Body of pancreas (tissue), 4 donors: ENCODE data around the gene ARL6. TPM values are rescaled to one million over a fixed set of nuclear protein-coding genes. Genes with fewer than 3 reads are reported as not detected.

Experiments used
- ATAC-seq: fragments of 150-250 bp; one replicate; pipeline ENCODE4 v1.9.1; 2016
- DNase-seq, 4 donors: peaks; one replicate each; pipeline ENCODE4 v3.0.0-alpha.2; 2019
- H3K27ac ChIP-seq, 4 donors: fragments of 200-600 bp; sonication (generic); 1 replicate in 3 of 4; 2 replicates in 1 of 4; pipeline versions ENCODE4 v1.5.1 to v1.6.1; 2016 to 2019; ENCODE audit warnings: mild to moderate bottlenecking in 1 of 4, mixed read lengths in 1 of 4, moderate library complexity in 1 of 4
- H3K27me3 ChIP-seq, 2 donors: fragments of 200-600 bp; sonication (generic); one replicate each; pipeline ENCODE4 v1.6.0; 2016; ENCODE audit warnings: mild to moderate bottlenecking in 1 of 2
- H3K36me3 ChIP-seq, 2 donors: fragments of 200-600 bp; sonication (generic); replicated peaks in 1 of 2; 2 replicates each; pipeline ENCODE4 v1.5.1; 2016; ENCODE audit warnings: low read depth in 2 of 2; ENCODE audit not compliant: insufficient read depth in 1 of 2
- H3K4me1 ChIP-seq: fragments of 200-600 bp; sonication (generic); one replicate; pipeline ENCODE4 v1.6.0; 2016
- H3K4me3 ChIP-seq, 2 donors: fragments of 200-600 bp; sonication (generic); 1 replicate in 1 of 2; 2 replicates in 1 of 2; pipeline ENCODE4 v1.5.1; 2016 to 2019
- H3K9me3 ChIP-seq, 3 donors: fragments of 200-600 bp; sonication (generic); 1 replicate in 2 of 3; 2 replicates in 1 of 3; pipeline ENCODE4 v1.5.1; 2016
- POLR2A ChIP-seq, 3 donors: fragments of 450-650 bp; IDR thresholded peaks; one replicate each; pipeline ENCODE4 v1.6.1; 2016; ENCODE audit warnings: antibody characterized with exemption in 3 of 3, mild to moderate bottlenecking in 2 of 3
- WGBS, 2 donors: methylation state at CpG; one replicate each; pipeline ENCODE4 v1.1.5; 2017; 5-methylcytosine and 5-hydroxymethylcytosine counted together
- intact Hi-C: fragments of 100-400 bp; cut with DNase I; formaldehyde crosslinking; loops from one replicate; pipeline ENCODE4 v1.15.1; 2023
- total RNA-seq, 2 donors: library from RNA; depleted of rRNA; stranded (reverse); fragments of >200 nt; gene quantifications; one replicate each; pipeline ENCODE4 v1.1.0, GENCODE V29; 2016
- TF ChIP-seq, protein P1 (sequence below), 7 experiments: fragments of 450-650 bp in 4 of 7; fragments of 200-600 bp in 3 of 7; sonication (generic) in 3 of 7; IDR thresholded peaks; one replicate each; pipeline ENCODE4 v1.5.1; 2016 to 2019; ENCODE audit warnings: antibody characterized with exemption in 7 of 7

ARL6 gene
- total RNA-seq, 2 donors from 2014 or later, result 4.3 to 11.4 TPM

DNA sequence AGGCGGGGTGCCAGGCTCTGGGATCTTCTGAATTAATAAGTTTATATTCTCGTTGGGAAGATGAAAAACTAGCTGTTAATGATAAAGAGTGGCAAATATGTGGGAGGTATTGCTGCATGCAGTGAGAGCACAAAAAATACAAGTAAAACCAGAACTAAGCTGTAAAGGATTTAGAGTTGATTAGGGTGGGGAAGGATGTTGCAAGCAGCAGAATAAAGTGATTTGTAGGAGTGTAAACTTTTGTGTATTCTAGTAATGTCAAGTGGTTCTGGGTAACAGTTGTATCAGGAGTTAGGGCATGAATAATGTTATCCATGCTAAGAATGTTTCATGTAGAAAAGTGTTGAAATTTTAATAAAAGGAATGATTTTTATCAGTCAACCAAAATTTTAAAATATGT, 75.4 kb downstream of the ARL6 start:
- 67 to 71% methylated on average over 2 of the region's 2 CpGs for WGBS, 2 donors
- H3K4me3 ChIP-seq, result no peak overlapping the region
- TF ChIP-seq, protein P1, sequence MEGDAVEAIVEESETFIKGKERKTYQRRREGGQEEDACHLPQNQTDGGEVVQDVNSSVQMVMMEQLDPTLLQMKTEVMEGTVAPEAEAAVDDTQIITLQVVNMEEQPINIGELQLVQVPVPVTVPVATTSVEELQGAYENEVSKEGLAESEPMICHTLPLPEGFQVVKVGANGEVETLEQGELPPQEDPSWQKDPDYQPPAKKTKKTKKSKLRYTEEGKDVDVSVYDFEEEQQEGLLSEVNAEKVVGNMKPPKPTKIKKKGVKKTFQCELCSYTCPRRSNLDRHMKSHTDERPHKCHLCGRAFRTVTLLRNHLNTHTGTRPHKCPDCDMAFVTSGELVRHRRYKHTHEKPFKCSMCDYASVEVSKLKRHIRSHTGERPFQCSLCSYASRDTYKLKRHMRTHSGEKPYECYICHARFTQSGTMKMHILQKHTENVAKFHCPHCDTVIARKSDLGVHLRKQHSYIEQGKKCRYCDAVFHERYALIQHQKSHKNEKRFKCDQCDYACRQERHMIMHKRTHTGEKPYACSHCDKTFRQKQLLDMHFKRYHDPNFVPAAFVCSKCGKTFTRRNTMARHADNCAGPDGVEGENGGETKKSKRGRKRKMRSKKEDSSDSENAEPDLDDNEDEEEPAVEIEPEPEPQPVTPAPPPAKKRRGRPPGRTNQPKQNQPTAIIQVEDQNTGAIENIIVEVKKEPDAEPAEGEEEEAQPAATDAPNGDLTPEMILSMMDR (IDR thresholded peaks at IDR 0.05), result no peak
- no peak for TF ChIP-seq POLR2A (IDR thresholded peaks at IDR 0.05)
- peaks cover 6% of the 10 kb centered on the region for H3K4me1 ChIP-seq
- no peak for DNase-seq
- ATAC-seq, result no peak
- no peak overlapping the region for H3K27ac ChIP-seq
- intact Hi-C loops, result no loop called here
- no peaks in the 10 kb centered on the region for H3K36me3 ChIP-seq
- no peaks in the 10 kb centered on the region for H3K27me3 ChIP-seq
- H3K9me3 ChIP-seq, result no peaks in the 10 kb centered on the region

DNA sequence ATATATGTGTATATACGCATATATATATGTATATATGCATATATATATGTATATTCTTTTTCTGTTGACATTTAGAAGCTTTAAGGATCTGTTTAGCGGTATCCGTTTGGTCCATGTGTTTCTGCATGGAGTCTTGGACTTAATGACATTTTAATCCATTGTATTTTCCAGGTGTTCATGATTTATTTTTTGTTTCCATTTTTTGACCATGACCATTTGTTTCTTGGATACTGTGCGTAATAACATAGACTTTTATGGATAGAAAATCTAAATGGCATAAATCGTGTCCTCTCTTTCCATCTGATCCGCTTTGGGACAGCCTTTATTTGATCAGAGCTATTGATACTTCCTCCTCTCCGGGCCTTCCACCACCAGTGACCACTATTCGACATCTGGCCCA, 76.7 kb downstream of the ARL6 start:
- H3K27ac ChIP-seq, result no peak overlapping the region
- H3K27me3 ChIP-seq, result no peaks in the 10 kb centered on the region
- peaks cover 6% of the 10 kb centered on the region for H3K4me1 ChIP-seq
- no peaks in the 10 kb centered on the region for H3K36me3 ChIP-seq
- no peak overlapping the region for H3K4me3 ChIP-seq
- no peak for TF ChIP-seq POLR2A (IDR thresholded peaks at IDR 0.05)
- TF ChIP-seq, protein P1 (IDR thresholded peaks at IDR 0.05), result no peak
- no peaks in the 10 kb centered on the region for H3K9me3 ChIP-seq
- intact Hi-C loops, result no loop called here
- DNase-seq (no peak), ATAC-seq (no peak)
- WGBS, 2 donors, result 96% methylated on average over 8 of the region's 8 CpGs

DNA sequence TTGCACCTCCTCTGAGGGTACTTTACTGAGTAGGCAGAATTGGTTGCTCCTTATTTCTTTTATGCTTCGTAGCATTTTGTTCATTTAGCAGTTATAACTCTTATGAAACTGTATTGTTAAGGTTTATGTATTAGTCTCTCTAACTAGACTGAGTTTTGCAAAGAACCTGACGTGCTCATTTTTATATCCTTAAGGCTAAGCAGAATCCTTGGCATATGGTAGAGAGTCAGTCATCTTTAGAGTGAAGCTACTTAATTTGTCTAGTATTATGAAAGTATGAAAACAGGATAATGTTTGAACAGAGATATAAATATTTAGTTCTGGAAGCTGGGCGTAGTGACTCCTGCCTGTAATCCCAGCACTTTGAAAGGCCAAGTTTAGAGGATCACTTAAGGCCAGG, 77.4 kb downstream of the ARL6 start:
- Histone ChIP-seq H3K36me3 (no peaks in the 10 kb centered on the region), H3K27ac (no peak overlapping the region), H3K27me3 (no peaks in the 10 kb centered on the region), H3K4me1 (peaks cover 6% of the 10 kb centered on the region), H3K4me3 (no peak overlapping the region), H3K9me3 (no peaks in the 10 kb centered on the region)
- TF ChIP-seq, protein P1 (IDR thresholded peaks at IDR 0.05), result no peak
- no peak for TF ChIP-seq POLR2A (IDR thresholded peaks at IDR 0.05)
- DNase-seq, result no peak
- 83 to 92% methylated on average over 3 of the region's 3 CpGs for WGBS, 2 donors
- intact Hi-C loops, result no loop called here
- ATAC-seq, result no peak

DNA sequence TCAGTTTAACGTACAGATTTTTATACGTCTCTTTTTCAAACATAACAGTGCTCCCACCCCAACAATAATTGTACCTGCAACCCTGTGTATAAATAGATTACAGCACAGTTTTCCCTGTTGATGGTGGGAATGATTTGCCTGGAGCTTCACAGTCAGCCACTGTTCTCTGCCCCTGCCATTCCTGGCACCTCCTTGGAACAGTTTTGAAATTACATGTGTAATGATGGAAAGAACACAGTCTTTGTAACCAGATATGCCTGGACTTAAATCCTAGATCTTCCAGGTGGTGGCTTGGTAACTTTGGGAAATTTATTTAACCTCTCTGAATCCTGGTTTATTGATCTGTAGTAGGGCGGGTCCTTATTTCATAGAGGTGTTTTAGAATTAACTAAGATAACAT, 84.2 kb downstream of the ARL6 start:
- Histone ChIP-seq H3K4me1 (no peaks in the 10 kb centered on the region), H3K27ac (no peak overlapping the region), H3K36me3 (no peaks in the 10 kb centered on the region), H3K27me3 (no peaks in the 10 kb centered on the region), H3K4me3 (no peak overlapping the region), H3K9me3 (no peaks in the 10 kb centered on the region)
- DNase-seq (no peak), ATAC-seq (no peak)
- TF ChIP-seq, protein P1 (IDR thresholded peaks at IDR 0.05), result no peak
- TF ChIP-seq POLR2A (IDR thresholded peaks at IDR 0.05), result no peak
- intact Hi-C loops, result no loop called here
- WGBS, 2 donors, result 83 to 95% methylated on average over 3 of the region's 3 CpGs

Other genes starting within 250 kb of the ARL6 start
- 10 to 100 TPM; 14.5 to 17.1 TPM for gene CRYBG3, start 57.3 kb downstream of the ARL6 start, total RNA-seq
- 10 to 100 TPM; 22.1 to 32.3 TPM for gene RIOX2, start 207.7 kb downstream of the ARL6 start, total RNA-seq